ENCODE data around the gene KLHL35.

DNA sequence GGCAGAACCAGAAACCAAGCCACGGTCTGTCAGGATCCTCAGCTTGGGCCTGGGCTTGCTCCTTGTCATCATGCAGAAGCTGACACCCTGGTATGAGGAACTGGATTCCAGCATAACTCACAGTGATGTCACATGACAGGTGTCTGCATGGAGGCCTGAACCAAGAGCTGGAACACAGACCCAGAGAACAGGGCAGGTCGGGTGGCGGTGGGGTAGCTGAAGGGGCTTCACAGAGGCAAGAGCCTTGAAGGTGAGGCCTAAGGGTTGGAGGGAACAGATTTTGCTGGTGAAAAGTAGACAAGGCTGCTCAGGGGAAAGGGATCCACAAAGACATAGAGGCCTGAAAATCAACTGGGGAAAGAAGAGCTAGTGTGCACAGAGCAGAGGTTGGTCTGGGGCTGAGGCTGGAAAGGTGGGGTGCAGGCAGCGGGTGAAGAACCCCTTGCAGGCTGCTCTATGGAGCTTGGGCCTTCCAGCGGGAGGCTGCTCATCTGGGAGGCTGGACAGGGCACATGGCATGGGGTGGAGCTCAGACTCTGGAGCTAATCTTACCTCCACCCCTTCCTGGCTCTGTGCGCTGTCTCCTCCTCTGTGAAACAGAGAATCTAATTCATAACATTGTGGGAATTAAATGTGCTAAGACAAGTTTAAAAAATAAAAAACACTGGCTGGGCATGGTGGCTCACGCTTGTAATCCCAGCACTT, 52.1 kb downstream of the KLHL35 start:
- no peak for TF ChIP-seq EZH2 (IDR thresholded peaks at IDR 0.05; ENCODE audit: insufficient read depth, poor library complexity, severe bottlenecking)
- no peak for TF ChIP-seq EZH2phosphoT487 (IDR thresholded peaks at IDR 0.05; ENCODE audit: insufficient read depth, low read depth)

Data from GM23248 (cell line).